Endothelial cell of umbilical vein (primary cell): ENCODE data around the gene LPP. TPM values are rescaled to one million over a fixed set of nuclear protein-coding genes. Genes with fewer than 3 reads are reported as not detected.

Experiments
- BruUV-seq: library from RNA; stranded (reverse); fragments of 400-500 nt; replicated peaks from 2 replicates; lab custom pipeline; 2021; lab: Mats Ljungman, UMichigan
- CTCF ChIA-PET: fragments of 300-600, 350-600 bp; sonication (Branson Sonifier 250); formaldehyde crosslinking; loops from one replicate; lab custom pipeline; 2021; ENCODE audit warnings: antibody characterized with exemption, inconsistent platforms; lab: Charles Lee
- POLR2A ChIA-PET: fragments of 300-600, 350-600 bp; sonication (Branson Sonifier 250); formaldehyde crosslinking; loops from one replicate; lab custom pipeline; 2021; ENCODE audit warnings: antibody characterized with exemption, inconsistent platforms; lab: Charles Lee
- DNase-seq: peaks from one replicate; pipeline ENCODE4 v3.0.0-alpha.2; 2011; ENCODE audit warnings: low read depth, low spot score
- FAIRE-seq: peaks from 2 replicates; lab custom pipeline; 2011; peaks lifted over from hg19 to GRCh38; lab: Jason Lieb, UNC
- H2AFZ ChIP-seq: 2 replicates; pipeline ENCODE4 v1.6.0; 2012; ENCODE audit warnings: low read depth, low read length, control low read depth, inconsistent platforms
- H3K27ac ChIP-seq: 2 replicates; pipeline ENCODE4 v1.5.1; 2011; ENCODE audit warnings: low read depth, mild to moderate bottlenecking, control low read depth, low read length, moderate library complexity; ENCODE audit not compliant: insufficient read depth
- H3K27me3 ChIP-seq, 2 experiments: 2 replicates each; pipeline versions ENCODE4 v1.6.0 to v1.6.1; 2011; ENCODE audit warnings: low read length in 2 of 2, mixed read lengths in 1 of 2; ENCODE audit not compliant: control insufficient read depth in 2 of 2, insufficient read depth in 2 of 2
- H3K36me3 ChIP-seq, 2 experiments: 2 replicates in 1 of 2; 3 replicates in 1 of 2; pipeline ENCODE4 v1.5.1; 2011; ENCODE audit warnings: low read length in 2 of 2, mild to moderate bottlenecking in 1 of 2, moderate library complexity in 1 of 2; ENCODE audit not compliant: control insufficient read depth in 2 of 2, insufficient read depth in 2 of 2; ENCODE audit errors: extremely low read depth in 1 of 2
- H3K4me1 ChIP-seq: 3 replicates; pipeline ENCODE4 v1.5.1; 2011; ENCODE audit warnings: mild to moderate bottlenecking, low read length; ENCODE audit not compliant: control insufficient read depth, insufficient read depth; ENCODE audit errors: extremely low read depth
- H3K4me2 ChIP-seq: 2 replicates; pipeline ENCODE4 v1.6.1; 2011; ENCODE audit warnings: low read length, control low read depth, mixed read lengths; ENCODE audit not compliant: insufficient read depth
- H3K4me3 ChIP-seq, 3 experiments: fragments of 200-600 bp in 1 of 3; sonication (generic), shearing (Covaris generic) in 1 of 3; replicated peaks in 1 of 3; 2 replicates each; pipeline ENCODE4 v1.5.1; 2011 to 2016; ENCODE audit warnings: control low read depth in 3 of 3, low read length in 3 of 3, mild to moderate bottlenecking in 2 of 3, inconsistent platforms in 1 of 3, low read depth in 1 of 3, moderate library complexity in 1 of 3; ENCODE audit not compliant: insufficient read depth in 1 of 3
- H3K79me2 ChIP-seq: 2 replicates; pipeline ENCODE4 v1.6.0; 2012; ENCODE audit warnings: low read length, inconsistent platforms; ENCODE audit not compliant: control insufficient read depth, insufficient read depth
- H3K9ac ChIP-seq: replicated peaks from 2 replicates; pipeline ENCODE3; 2011; ENCODE audit warnings: low read length, control low read depth; ENCODE audit not compliant: insufficient read depth; ENCODE audit errors: extremely low read depth
- H3K9me1 ChIP-seq: replicated peaks from 3 replicates; pipeline ENCODE4 v1.6.0; 2011; ENCODE audit warnings: mild to moderate bottlenecking, low read length; ENCODE audit not compliant: control insufficient read depth, insufficient read depth; ENCODE audit errors: extremely low read depth
- H3K9me3 ChIP-seq: replicated peaks from 2 replicates; pipeline ENCODE4 v1.5.1; 2012; ENCODE audit warnings: low read length, inconsistent platforms; ENCODE audit not compliant: control insufficient read depth, insufficient read depth
- H4K20me1 ChIP-seq: replicated peaks from 2 replicates; pipeline ENCODE3; 2011; ENCODE audit warnings: mild to moderate bottlenecking, low read length; ENCODE audit not compliant: control insufficient read depth, insufficient read depth; ENCODE audit errors: extremely low read depth
- EZH2 ChIP-seq: IDR thresholded peaks from 2 replicates; pipeline ENCODE4 v1.6.1; 2012; ENCODE audit warnings: borderline replicate concordance, low read depth, mild to moderate bottlenecking, moderate library complexity, low read length, inconsistent platforms; ENCODE audit not compliant: severe bottlenecking
- FOS ChIP-seq: IDR thresholded peaks from 2 replicates; pipeline ENCODE4 v1.6.1; 2011; ENCODE audit warnings: mild to moderate bottlenecking, low read length, moderate library complexity, borderline replicate concordance; ENCODE audit not compliant: insufficient read depth
- GATA2 ChIP-seq: IDR thresholded peaks from 2 replicates; pipeline ENCODE4 v1.7.0; 2011; ENCODE audit warnings: low read depth, mild to moderate bottlenecking, moderate library complexity, mixed read lengths, low read length; ENCODE audit not compliant: insufficient read length, insufficient read depth
- JUN ChIP-seq: IDR thresholded peaks from 2 replicates; pipeline ENCODE4 v1.6.1; 2011; ENCODE audit warnings: borderline replicate concordance, low read depth; ENCODE audit not compliant: insufficient read length, insufficient read depth
- MYC ChIP-seq: IDR thresholded peaks from one replicate; pipeline ENCODE4 v1.6.1; 2011; ENCODE audit warnings: mild to moderate bottlenecking, low read depth, low read length
- POLR2A ChIP-seq: IDR thresholded peaks from 2 replicates; pipeline ENCODE4 v1.6.1; 2012; ENCODE audit warnings: low read depth, mild to moderate bottlenecking, control low read depth, low read length
- POLR2AphosphoS5 ChIP-seq: IDR thresholded peaks from 2 replicates; pipeline ENCODE4 v1.6.1; 2012; ENCODE audit warnings: low read depth, mild to moderate bottlenecking, control low read depth, low read length, moderate library complexity; ENCODE audit not compliant: insufficient read depth
- dilution Hi-C: fragments of 300-500 bp; cut with MboI; formaldehyde crosslinking; loops from one replicate; pipeline ENCODE4 v1.15.0; 2019; ENCODE audit warnings: low sequenced_read_pairs; ENCODE audit not compliant: extremely low pct_ligation_motif_present
- intact Hi-C: fragments of 100-400 bp; cut with micrococcal nuclease; formaldehyde crosslinking; loops from one replicate; pipeline ENCODE4 v1.10.0; 2022
- polyA plus RNA-seq, 4 experiments: library from polyadenylated mRNA; depleted of rRNA in 3 of 4; stranded (reverse) in 3 of 4; unstranded in 1 of 4; fragments of >200 nt; gene quantifications; 2 replicates each; pipeline versions ENCODE4 v1.2.1 to v1.2.3, GENCODE V29; 2011 to 2012; ENCODE audit warnings: missing spikeins in 1 of 4
- total RNA-seq: library from RNA; stranded (reverse); gene quantifications from 2 replicates; pipeline ENCODE4 v1.2.3, GENCODE V29; 2021
- TF ChIP-seq, protein P1 (sequence below): IDR thresholded peaks from 2 replicates; pipeline ENCODE4 v1.6.1; 2011; ENCODE audit not compliant: insufficient read depth, insufficient read length
- TF ChIP-seq, protein P2 (sequence below), 2 donors: IDR thresholded peaks; 1 replicate in 1 of 2; 2 replicates in 1 of 2; pipeline ENCODE4 v1.5.1; 2011; ENCODE audit warnings: low read length in 2 of 2, mild to moderate bottlenecking in 2 of 2, moderate library complexity in 2 of 2, control low read depth in 1 of 2, inconsistent platforms in 1 of 2, low read depth in 1 of 2; ENCODE audit not compliant: insufficient read depth in 1 of 2; ENCODE audit errors: extremely low read depth in 1 of 2

Gene LPP
- total and polyA plus RNA-seq, 2 donors (not counting 3 experiments of a cell fraction or from before 2014, with no cell fraction given) = 16.9 to 153 TPM

DNA sequence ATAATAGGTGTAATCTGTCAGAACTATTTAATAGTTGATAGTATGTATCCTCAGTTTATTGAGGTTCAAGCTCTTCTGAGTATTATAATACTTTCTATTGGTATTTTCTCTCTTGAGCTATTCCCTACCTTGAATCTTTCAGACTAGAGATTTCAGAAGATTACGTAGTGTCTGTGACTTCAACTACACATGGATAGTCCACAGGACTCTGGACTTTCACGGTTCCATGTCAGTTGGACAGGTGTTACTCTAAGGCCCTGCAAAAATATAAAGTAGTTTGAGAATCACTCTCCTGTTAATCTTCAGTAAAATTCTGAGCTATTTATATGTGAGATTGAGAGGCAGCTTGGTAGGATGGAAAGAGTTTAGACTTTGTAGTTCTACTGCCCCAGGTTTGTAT, 664.3 kb downstream of the LPP start:
- Histone ChIP-seq H3K4me1 (no peaks in the 10 kb centered on the region), H3K4me2 (no peak overlapping the region), H4K20me1 (no peaks in the 10 kb centered on the region), H3K27me3 (no peaks in the 10 kb centered on the region), H3K4me3 (no peak overlapping the region), H3K9me3 (no peaks in the 10 kb centered on the region), H3K9me1 (no peaks in the 10 kb centered on the region), H3K27ac (no peak overlapping the region), H3K9ac (no peak overlapping the region), H3K79me2 (no peaks in the 10 kb centered on the region), H2AFZ (no peak overlapping the region), H3K36me3 (no peaks in the 10 kb centered on the region)
- dilution Hi-C loops = no loop called here
- intact Hi-C loops = no loop called here
- ChIA-PET CTCF (no interaction called here), POLR2A (no interaction called here)
- DNase-seq (no peak), FAIRE-seq (no peak)
- TF ChIP-seq MYC (no peak), EZH2 (no peak), POLR2AphosphoS5 (no peak), GATA2 (no peak), FOS (no peak), POLR2A (no peak), JUN (no peak)
- TF ChIP-seq, protein P1, sequence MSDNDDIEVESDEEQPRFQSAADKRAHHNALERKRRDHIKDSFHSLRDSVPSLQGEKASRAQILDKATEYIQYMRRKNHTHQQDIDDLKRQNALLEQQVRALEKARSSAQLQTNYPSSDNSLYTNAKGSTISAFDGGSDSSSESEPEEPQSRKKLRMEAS = no peak
- TF ChIP-seq, protein P2, sequence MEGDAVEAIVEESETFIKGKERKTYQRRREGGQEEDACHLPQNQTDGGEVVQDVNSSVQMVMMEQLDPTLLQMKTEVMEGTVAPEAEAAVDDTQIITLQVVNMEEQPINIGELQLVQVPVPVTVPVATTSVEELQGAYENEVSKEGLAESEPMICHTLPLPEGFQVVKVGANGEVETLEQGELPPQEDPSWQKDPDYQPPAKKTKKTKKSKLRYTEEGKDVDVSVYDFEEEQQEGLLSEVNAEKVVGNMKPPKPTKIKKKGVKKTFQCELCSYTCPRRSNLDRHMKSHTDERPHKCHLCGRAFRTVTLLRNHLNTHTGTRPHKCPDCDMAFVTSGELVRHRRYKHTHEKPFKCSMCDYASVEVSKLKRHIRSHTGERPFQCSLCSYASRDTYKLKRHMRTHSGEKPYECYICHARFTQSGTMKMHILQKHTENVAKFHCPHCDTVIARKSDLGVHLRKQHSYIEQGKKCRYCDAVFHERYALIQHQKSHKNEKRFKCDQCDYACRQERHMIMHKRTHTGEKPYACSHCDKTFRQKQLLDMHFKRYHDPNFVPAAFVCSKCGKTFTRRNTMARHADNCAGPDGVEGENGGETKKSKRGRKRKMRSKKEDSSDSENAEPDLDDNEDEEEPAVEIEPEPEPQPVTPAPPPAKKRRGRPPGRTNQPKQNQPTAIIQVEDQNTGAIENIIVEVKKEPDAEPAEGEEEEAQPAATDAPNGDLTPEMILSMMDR (IDR thresholded peaks at IDR 0.05; ENCODE audit: extremely low read depth in 1 of 2, insufficient read depth in 1 of 2, low read depth in 1 of 2, low read length in 2 of 2) = no peak
- no TSS peak for BruUV-seq
